Measurements from ENCODE around the gene CFAP100.

Gene CFAP100

GRCh38 chr3:126422571-126423091, 27.9 kb downstream of the CFAP100 start:
- DNase-seq (ENCODE audit: low read depth), result no peak
- TF ChIP-seq, protein P1, sequence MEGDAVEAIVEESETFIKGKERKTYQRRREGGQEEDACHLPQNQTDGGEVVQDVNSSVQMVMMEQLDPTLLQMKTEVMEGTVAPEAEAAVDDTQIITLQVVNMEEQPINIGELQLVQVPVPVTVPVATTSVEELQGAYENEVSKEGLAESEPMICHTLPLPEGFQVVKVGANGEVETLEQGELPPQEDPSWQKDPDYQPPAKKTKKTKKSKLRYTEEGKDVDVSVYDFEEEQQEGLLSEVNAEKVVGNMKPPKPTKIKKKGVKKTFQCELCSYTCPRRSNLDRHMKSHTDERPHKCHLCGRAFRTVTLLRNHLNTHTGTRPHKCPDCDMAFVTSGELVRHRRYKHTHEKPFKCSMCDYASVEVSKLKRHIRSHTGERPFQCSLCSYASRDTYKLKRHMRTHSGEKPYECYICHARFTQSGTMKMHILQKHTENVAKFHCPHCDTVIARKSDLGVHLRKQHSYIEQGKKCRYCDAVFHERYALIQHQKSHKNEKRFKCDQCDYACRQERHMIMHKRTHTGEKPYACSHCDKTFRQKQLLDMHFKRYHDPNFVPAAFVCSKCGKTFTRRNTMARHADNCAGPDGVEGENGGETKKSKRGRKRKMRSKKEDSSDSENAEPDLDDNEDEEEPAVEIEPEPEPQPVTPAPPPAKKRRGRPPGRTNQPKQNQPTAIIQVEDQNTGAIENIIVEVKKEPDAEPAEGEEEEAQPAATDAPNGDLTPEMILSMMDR (IDR thresholded peaks at IDR 0.05; ENCODE audit: low read depth, low read length, missing control alignments), result no peak
- no peak overlapping the region for H3K4me3 ChIP-seq (ENCODE audit: low read depth, low read length)

DNA sequence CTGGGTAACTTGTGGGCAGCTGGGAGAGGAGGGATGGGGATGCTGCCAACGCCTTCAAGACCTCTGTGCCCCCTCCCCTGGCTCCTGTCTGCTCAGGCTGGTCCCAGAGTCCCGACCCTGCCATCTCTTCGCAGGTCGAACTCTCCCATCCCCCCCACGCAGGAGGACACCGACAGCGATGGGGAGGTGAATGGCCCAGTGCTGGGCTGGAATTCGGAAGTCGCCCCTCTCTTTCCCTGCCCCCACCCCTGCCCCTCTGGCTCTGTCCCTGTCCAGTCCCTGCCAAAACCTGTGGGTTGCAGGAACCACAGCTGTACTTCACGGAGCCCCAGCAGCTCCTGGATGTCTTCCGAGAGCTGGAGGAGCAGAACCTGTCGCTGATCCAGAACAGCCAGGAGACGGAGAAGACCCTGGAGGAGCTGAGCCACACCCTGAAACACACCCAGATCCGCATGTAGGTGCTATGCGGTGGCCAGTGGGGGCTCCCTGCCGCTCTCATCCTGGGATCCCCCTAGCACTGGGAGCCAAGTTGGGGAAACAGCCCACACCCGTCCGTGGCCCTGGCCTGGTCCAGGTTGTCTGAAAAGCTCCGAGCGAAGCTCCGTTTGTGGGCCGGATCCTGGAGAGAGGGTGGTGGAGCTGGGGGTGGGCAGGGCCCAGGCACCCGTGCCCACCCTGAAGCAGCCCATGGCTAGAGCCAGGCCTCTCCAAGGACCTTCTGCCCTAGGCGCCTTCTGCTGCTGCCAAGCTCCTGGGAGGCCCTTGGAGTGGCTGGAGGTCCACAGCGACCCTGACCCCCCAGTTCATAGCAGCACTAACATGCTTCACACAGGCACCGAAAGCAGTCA, 28.7 kb downstream of the CFAP100 start:
- no peak for DNase-seq (ENCODE audit: low read depth)
- H3K4me3 ChIP-seq (ENCODE audit: low read depth, low read length), result no peak overlapping the region
- TF ChIP-seq, protein P1 (IDR thresholded peaks at IDR 0.05; ENCODE audit: low read depth, low read length, missing control alignments), result no peak

DNA sequence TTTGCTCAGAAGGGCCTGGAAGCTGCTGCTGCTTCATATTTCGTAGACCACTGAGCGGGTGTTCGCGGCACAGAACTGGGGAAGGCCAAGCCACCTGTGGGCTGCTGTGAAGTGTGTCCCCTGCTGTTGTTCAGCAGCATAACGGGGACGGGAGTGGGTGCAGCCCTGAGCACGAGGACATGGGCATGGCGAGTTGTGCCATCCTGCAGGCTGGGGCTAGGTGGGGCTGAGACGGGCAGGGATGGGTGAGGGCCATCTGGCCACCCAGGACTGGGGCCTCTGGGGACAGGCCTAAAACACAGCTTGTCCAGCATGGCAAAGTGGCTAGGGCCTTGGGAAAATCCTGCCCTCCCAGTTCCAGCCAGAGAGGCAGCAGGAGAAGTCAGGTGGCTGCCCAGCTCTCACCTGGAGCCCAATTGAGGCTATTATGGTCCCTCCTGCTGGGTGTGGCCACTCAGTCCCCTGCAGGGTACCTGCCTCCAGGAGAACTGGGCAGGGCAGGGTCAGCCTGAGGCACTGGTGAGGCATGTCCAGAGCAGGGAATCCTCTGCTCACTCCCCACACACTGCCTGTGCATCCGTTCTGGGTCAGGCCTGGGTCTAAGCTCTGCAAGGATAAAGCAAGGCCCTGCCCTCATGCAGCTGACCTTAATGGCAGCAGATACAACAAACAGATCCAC, 29.5 kb downstream of the CFAP100 start:
- no peak overlapping the region for H3K4me3 ChIP-seq (ENCODE audit: low read depth, low read length)
- no peak for DNase-seq (ENCODE audit: low read depth)
- TF ChIP-seq, protein P1 (IDR thresholded peaks at IDR 0.05; ENCODE audit: low read depth, low read length, missing control alignments), result no peak

- no peak for DNase-seq (ENCODE audit: low read depth)
- H3K4me3 ChIP-seq (ENCODE audit: low read depth, low read length), result no peak overlapping the region
- TF ChIP-seq, protein P1 (IDR thresholded peaks at IDR 0.05; ENCODE audit: low read depth, low read length, missing control alignments), result no peak
Measured at GRCh38 chr3:126424751-126425150, 30.0 kb downstream of the CFAP100 start.

- peak; percentile 15 for DNase-seq (ENCODE audit: low read depth)
- H3K4me3 ChIP-seq (ENCODE audit: low read depth, low read length), result no peak overlapping the region
- TF ChIP-seq, protein P1 (IDR thresholded peaks at IDR 0.05; ENCODE audit: low read depth, low read length, missing control alignments), result no peak
Measured at GRCh38 chr3:126431103-126431534, 36.4 kb downstream of the CFAP100 start.

DNA sequence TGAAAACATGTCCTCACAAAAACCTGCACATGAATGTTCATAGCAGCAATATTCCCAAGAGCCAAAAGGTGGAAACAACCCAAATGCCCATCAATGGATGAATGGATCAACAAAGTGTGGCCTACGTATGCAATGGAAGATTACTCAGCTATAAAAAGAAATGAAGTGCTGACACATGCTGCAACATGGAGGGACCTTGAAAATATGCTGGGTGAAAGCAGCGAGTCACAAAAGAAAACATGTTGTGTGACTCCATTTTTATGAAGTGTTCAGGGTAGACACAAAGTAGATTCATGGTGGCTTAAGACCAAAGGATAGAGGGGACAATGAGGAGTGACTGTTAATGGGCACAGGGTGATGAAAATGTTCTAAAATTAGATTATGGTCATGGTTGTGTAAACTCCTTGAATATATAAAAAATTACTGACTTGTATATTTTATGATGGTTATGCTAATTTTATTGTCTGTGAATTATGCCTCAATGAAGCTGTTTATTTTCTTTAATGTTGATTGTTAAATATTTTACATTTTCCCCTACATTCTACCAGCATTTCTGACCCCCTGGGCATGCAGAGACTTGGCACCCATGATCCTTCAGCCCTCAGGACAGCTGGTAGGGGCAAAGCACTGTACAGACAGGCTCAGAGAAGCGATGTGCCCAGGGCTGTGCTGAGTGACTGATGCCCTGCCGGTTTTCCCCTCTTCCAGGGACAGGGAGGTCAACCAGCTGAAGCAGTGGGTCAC, 37.8 kb downstream of the CFAP100 start:
- no peak for DNase-seq (ENCODE audit: low read depth)
- H3K4me3 ChIP-seq (ENCODE audit: low read depth, low read length), result no peak overlapping the region

More for the DNA sequence above, 37.8 kb downstream of the CFAP100 start:
- TF ChIP-seq, protein P1 (IDR thresholded peaks at IDR 0.05; ENCODE audit: low read depth, low read length, missing control alignments), result no peak

All from GM12864 (cell line).